Kidney tubule cell (primary cell): Measurements from ENCODE around the gene BEND5.

Source experiments
- DNase-seq: peaks from one replicate; pipeline ENCODE4 v3.0.0-alpha.2; 2018; ENCODE audit warnings: low spot score

BEND5 gene

GRCh38 chr1:48718705-48719104, 58.0 kb downstream of the BEND5 start:
- no peak for DNase-seq

GRCh38 chr1:48718116-48718630, 58.5 kb downstream of the BEND5 start:
- no peak for DNase-seq

GRCh38 chr1:48717082-48717481, 59.6 kb downstream of the BEND5 start:
- DNase-seq: no peak

GRCh38 chr1:48715921-48716320, 60.8 kb downstream of the BEND5 start:
- DNase-seq: no peak

- DNase-seq: no peak
These were observed 65.8 kb downstream of the BEND5 start for GRCh38 chr1:48710915-48711314.

- DNase-seq: no peak
These were observed 66.4 kb downstream of the BEND5 start for GRCh38 chr1:48710318-48710717.

GRCh38 chr1:48704736-48705135, 72.0 kb downstream of the BEND5 start:
- no peak for DNase-seq

GRCh38 chr1:48701445-48701844, 75.2 kb downstream of the BEND5 start:
- DNase-seq: peak; percentile 94

GRCh38 chr1:48697066-48697707, 79.5 kb downstream of the BEND5 start:
- DNase-seq: peak; percentile 58

- no peak for DNase-seq
These were observed 81.5 kb downstream of the BEND5 start for GRCh38 chr1:48695161-48695560.

GRCh38 chr1:48693674-48694320, 82.9 kb downstream of the BEND5 start:
- peak; percentile 58 for DNase-seq

GRCh38 chr1:48693180-48693579, 83.5 kb downstream of the BEND5 start:
- DNase-seq: no peak

- peak; percentile 20 for DNase-seq
These were observed 84.5 kb downstream of the BEND5 start for GRCh38 chr1:48692235-48692634.

GRCh38 chr1:48691429-48692001, 85.2 kb downstream of the BEND5 start:
- DNase-seq: peak; percentile 45

GRCh38 chr1:48688102-48688760, 88.5 kb downstream of the BEND5 start:
- peak; percentile 23 for DNase-seq

- peak; percentile 74 for DNase-seq
These were observed 89.2 kb downstream of the BEND5 start for GRCh38 chr1:48687282-48688045.

GRCh38 chr1:48686159-48686558, 90.5 kb downstream of the BEND5 start:
- no peak for DNase-seq

- no peak for DNase-seq
These were observed 92.3 kb downstream of the BEND5 start for GRCh38 chr1:48684381-48684780.

GRCh38 chr1:48683839-48684238, 92.9 kb downstream of the BEND5 start:
- no peak for DNase-seq

- DNase-seq: peak; percentile 52
These were observed 95.0 kb downstream of the BEND5 start for GRCh38 chr1:48681476-48682305.

- peak; percentile 57 for DNase-seq
These were observed 96.2 kb downstream of the BEND5 start for GRCh38 chr1:48680411-48681035.
